GM19351 (cell line): Measurements from ENCODE around the gene RMDN2.

ENCODE experiments used
- ATAC-seq: cut with Tn5 transposase; IDR thresholded peaks from one replicate; pipeline ENCODE4 v1.9.1; 2021; ENCODE audit warnings: mild to moderate bottlenecking, moderate library complexity; ENCODE audit not compliant: unreplicated experiment

Gene RMDN2

DNA sequence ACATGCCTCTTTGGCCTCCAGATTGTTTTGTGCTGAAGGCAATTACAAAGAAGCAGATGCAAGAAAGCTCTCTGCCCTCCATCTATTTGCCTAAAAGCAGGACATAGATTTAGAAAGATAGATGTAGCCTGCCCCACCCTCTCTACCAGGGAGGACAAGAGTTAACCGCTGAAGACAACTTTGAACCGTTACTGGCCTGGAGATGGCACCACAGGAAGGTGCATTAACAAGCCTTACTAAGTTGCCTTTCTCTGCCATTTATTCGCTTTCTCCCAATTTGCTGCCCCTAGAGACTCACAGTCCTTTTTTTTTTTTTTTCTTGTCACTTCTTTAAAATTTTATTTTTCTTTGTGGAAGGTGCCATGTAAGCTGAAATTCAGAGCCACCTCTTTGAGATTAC, 28.8 kb upstream of the RMDN2 start:
- ATAC-seq: no peak

DNA sequence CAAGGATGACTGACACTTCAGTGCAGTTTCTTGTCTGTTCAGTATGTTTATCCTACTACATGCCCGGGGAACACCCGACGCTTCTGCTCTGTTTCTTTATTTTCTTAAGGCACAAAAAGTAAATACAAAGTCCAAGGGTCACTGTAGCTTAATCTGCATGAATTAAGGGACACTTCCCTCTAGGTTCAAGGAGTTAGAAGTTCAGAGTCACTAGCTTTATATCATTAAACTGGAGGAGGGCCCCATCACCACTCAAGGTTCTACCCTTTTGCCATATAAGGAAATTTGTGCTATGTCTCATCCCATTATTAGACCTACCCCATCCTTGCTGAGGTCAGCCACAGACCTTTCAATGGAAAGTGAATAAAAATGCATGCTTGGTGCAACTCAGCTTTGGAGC, 27.6 kb upstream of the RMDN2 start:
- ATAC-seq: no peak

DNA sequence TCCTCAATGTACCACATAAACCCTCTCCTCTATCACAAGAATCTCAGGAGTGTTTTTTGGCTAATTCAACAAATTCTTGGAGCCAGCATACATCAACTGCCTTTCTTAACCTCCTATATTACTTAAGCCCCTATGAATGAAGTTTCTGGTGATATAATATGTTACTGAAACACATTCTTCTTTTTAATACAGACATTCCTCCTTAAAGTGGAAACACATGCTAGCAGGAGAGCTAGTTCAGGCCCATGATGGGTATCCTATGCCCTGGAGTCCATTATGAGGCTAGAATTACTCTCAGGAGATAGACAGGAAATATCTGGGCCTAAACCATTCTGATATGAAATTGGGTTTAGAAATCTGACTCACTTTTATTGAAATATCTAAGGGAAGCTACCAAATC, 26.6 kb upstream of the RMDN2 start:
- ATAC-seq: no peak

- no peak for ATAC-seq
Observed at GRCh38 chr2:37902991-37903390, 22.1 kb upstream of the RMDN2 start.

DNA sequence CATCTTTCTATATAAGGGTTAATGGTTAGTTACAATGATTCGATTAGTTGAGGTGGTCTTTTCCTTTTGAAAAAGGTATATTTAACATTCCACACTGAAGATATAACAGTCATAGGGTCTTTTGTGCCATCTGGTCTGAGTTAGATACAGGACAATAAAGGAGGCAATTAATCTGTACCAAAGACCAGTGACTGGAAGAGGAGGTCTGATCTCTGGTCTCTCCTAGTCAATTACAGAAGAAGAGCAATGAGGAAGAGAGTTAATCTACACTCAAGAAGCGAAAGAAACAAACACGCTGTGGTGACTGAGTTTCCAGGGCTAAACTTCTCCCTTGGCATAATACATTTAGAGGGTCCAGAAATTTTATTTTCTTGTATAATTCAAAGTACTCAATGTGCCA, 20.7 kb upstream of the RMDN2 start:
- ATAC-seq: no peak

- ATAC-seq: no peak
Observed at GRCh38 chr2:37904993-37905392, 20.1 kb upstream of the RMDN2 start.

- ATAC-seq: no peak
Observed at GRCh38 chr2:37906131-37906530, 19.0 kb upstream of the RMDN2 start.

- no peak for ATAC-seq
Observed at GRCh38 chr2:37907501-37908225, 17.4 kb upstream of the RMDN2 start.

- no peak for ATAC-seq
Observed at GRCh38 chr2:37911296-37911873, 13.7 kb upstream of the RMDN2 start.

GRCh38 chr2:37912056-37912455, 13.0 kb upstream of the RMDN2 start:
- no peak for ATAC-seq

- ATAC-seq: no peak
Observed at GRCh38 chr2:37912616-37913015, 12.5 kb upstream of the RMDN2 start.

GRCh38 chr2:37914340-37914739, 10.7 kb upstream of the RMDN2 start:
- ATAC-seq: no peak

DNA sequence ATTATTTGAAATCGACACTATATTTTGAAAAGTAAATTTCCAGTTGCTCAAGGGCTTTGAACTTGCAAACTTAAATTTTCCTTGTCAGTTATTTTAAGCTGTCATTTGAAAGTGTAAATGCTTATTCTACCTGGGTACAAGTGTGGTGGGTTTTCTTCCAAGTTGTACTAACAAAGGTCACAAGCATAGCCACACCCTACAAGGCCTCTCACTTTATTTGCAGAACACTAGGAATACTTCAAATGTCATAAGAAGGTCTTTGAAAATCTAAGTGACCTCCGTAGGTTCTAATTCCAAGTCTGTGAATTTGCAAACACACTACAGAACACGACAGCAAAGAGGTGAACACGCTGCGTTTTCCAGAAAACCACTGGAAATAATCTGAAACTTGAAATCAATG, 9.3 kb upstream of the RMDN2 start:
- no peak for ATAC-seq

DNA sequence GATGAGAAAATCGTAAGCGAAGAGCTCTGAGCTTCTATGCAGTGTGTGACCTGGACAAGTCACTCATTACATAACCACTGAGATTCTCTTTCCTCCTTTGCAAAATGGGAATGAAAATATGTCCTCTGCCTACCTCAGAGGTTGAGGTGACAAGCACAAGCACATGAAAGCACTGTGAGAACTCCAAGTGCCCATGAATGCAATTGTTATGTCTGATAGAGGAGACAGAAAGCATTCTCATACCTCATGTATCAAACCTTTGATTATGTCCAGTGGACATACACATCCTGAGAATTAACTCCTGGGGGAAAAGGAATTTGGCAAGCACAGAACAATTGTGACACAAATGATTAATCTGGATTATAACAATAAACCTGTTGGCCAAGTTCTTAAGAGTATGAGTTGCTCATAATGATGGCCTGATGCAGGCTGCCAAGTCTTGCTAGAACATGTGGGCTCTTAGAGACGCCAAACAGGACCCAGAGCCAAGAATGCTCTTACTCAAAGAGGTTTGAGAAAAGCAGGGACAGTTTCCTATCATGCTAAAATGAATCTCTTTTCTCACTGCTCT, 8.5 kb upstream of the RMDN2 start:
- ATAC-seq: no peak

- no peak for ATAC-seq
Observed at GRCh38 chr2:37917281-37918228, 7.5 kb upstream of the RMDN2 start.

- ATAC-seq: no peak
Observed at GRCh38 chr2:37918742-37919186, 6.3 kb upstream of the RMDN2 start.

DNA sequence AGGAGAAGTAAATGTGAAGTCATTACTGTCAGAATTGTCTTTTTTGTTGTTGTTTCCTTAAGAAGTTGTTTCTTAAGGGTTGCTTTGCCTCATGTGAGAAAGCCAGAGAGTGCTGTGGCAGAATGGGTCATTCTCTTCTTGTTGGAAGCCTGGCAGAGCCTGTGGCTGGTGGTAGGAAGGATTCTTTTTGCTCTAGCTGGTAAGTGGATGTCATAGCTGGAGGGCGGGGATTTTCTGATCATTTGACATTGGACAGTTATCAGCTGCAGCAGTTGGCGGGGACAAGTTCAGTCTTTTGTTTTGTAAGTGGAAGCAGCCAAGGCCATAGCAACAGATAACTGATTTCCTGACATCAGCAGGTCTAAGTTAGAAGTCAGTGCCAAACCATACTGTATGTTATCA, 5.5 kb upstream of the RMDN2 start:
- no peak for ATAC-seq

GRCh38 chr2:37920570-37920969, 4.5 kb upstream of the RMDN2 start:
- no peak for ATAC-seq

- ATAC-seq: no peak
Observed at GRCh38 chr2:37921781-37922180, 3.3 kb upstream of the RMDN2 start.

DNA sequence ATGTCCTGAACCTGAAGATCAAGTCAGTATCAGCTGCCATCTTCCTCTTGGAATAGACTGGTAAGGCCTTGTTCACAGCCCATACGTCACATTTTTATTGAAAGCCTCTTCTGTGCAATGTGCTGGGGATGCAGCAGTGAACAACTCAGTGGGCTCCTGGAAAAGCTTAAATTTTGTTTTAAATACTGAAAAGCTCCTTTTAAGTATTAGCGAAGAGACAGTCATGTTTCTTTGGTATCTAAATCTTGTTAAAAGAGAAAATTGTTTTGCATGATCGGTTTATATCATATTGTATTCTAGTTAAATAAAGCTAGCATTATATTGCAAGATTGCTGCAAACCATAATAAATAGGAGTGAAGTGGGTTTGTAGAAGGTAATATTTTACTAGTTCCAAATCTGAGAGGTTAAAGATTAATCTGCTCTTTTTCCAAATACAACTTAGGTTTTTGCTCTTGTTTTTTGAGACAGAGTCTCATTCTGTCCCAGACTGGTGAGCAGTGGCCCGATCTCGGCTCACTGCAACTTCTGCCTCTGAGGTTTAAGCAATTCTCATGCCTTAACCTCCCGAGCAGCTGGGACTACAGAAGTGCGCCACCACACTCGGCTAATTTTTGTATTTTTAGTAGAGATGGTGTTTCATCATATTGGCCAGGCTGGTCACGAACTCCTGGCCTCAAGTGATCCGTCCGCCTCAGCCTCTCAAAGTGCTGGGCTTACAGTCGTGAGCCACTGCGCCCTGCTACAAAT, 1.6 kb upstream of the RMDN2 start:
- no peak for ATAC-seq

GRCh38 chr2:37926635-37927034, 1.5 kb downstream of the RMDN2 start:
- no peak for ATAC-seq
